DND-41 (cell line): Measurements from ENCODE around the gene EMB.
"Not testable (repeated sequence)": the region's sequence is repeated elsewhere in the genome, so short reads cannot be mapped to it uniquely, and the experiment has no call there.

Source experiments
- ATAC-seq: fragments of 200-7000 bp; cut with Tn5 transposase; 3 replicates; pipeline ENCODE4 v1.9.1; 2021; ENCODE audit warnings: low read depth; ENCODE audit not compliant: insufficient read depth
- DNase-seq: peaks from one replicate; pipeline ENCODE4 v3.0.0-alpha.2; 2020
- H2AFZ ChIP-seq: 2 replicates; pipeline ENCODE4 v1.6.0; 2012; ENCODE audit warnings: low read depth, low read length
- H3K27ac ChIP-seq: 2 replicates; pipeline ENCODE4 v1.5.1; 2012; ENCODE audit warnings: low read length, inconsistent platforms
- H3K27me3 ChIP-seq: fragments of 200-600 bp; sonication (generic); 2 replicates; pipeline ENCODE4 v1.6.0; 2012; ENCODE audit warnings: low read length, mild to moderate bottlenecking, inconsistent platforms; ENCODE audit not compliant: insufficient read depth, poor library complexity
- H3K36me3 ChIP-seq: 2 replicates; pipeline ENCODE4 v1.5.1; 2012; ENCODE audit warnings: low read length, inconsistent platforms; ENCODE audit not compliant: insufficient read depth
- H3K4me1 ChIP-seq: 2 replicates; pipeline ENCODE4 v1.5.1; 2012; ENCODE audit warnings: mild to moderate bottlenecking, low read length; ENCODE audit not compliant: insufficient read depth
- H3K4me2 ChIP-seq: 2 replicates; pipeline ENCODE4 v1.6.0; 2012; ENCODE audit warnings: mild to moderate bottlenecking, moderate library complexity, low read length, inconsistent platforms; ENCODE audit not compliant: insufficient read depth
- H3K4me3 ChIP-seq, 2 experiments: fragments of 200-600 bp in 1 of 2; shearing (Covaris generic) in 1 of 2; 2 replicates each; pipeline ENCODE4 v1.5.1; 2012 to 2016; ENCODE audit warnings: inconsistent platforms in 2 of 2, low read length in 2 of 2, mild to moderate bottlenecking in 2 of 2, low read depth in 1 of 2, moderate library complexity in 1 of 2
- H3K79me2 ChIP-seq: 2 replicates; pipeline ENCODE4 v1.6.0; 2012; ENCODE audit warnings: low read length, inconsistent platforms; ENCODE audit not compliant: insufficient read depth
- H3K9ac ChIP-seq: 2 replicates; pipeline ENCODE4 v1.6.0; 2012; ENCODE audit warnings: low read depth, mild to moderate bottlenecking, inconsistent platforms, low read length, moderate library complexity
- H3K9me3 ChIP-seq: 2 replicates; pipeline ENCODE4 v1.5.1; 2012; ENCODE audit warnings: low read length, moderate library complexity, mild to moderate bottlenecking, inconsistent platforms; ENCODE audit not compliant: insufficient read depth, severe bottlenecking
- H4K20me1 ChIP-seq: 2 replicates; pipeline ENCODE4 v1.6.0; 2012; ENCODE audit warnings: low read length; ENCODE audit not compliant: insufficient read depth
- EZH2 ChIP-seq: IDR thresholded peaks from 3 replicates; pipeline ENCODE4 v1.6.1; 2012; ENCODE audit warnings: borderline replicate concordance, low read depth, mild to moderate bottlenecking, moderate library complexity, low read length, inconsistent platforms; ENCODE audit not compliant: severe bottlenecking
- TF ChIP-seq, protein P1 (sequence below): IDR thresholded peaks from 2 replicates; pipeline ENCODE4 v1.5.1; 2012; ENCODE audit warnings: borderline replicate concordance, low read length, moderate library complexity, mild to moderate bottlenecking; ENCODE audit not compliant: poor library complexity, severe bottlenecking; ENCODE audit errors: extremely low read depth

Gene EMB

DNA sequence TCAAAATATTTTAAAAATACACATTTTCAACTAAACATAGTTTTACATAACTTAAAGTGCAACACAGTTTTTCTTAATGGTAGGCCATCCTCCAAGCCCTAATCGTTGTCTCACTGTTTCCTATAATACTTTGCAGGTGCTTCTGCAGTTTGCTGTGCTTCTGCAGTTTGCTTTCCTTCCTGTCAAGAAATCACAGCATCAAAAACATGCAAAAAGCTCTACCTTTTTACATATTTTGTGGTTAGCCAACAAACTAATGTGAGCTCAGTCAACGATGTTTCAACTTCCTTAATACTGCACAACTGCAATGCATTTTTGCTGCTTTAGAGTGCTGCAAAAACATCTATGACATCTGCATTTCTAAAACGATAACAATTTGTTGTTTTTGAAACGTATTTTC lies 25.2 kb downstream of the EMB start:
- no peak overlapping the region for H3K4me3 ChIP-seq
- peaks cover 18% of the 10 kb centered on the region; the same call in 1 of the 2 replicates for H3K36me3 ChIP-seq
- TF ChIP-seq, protein P1, sequence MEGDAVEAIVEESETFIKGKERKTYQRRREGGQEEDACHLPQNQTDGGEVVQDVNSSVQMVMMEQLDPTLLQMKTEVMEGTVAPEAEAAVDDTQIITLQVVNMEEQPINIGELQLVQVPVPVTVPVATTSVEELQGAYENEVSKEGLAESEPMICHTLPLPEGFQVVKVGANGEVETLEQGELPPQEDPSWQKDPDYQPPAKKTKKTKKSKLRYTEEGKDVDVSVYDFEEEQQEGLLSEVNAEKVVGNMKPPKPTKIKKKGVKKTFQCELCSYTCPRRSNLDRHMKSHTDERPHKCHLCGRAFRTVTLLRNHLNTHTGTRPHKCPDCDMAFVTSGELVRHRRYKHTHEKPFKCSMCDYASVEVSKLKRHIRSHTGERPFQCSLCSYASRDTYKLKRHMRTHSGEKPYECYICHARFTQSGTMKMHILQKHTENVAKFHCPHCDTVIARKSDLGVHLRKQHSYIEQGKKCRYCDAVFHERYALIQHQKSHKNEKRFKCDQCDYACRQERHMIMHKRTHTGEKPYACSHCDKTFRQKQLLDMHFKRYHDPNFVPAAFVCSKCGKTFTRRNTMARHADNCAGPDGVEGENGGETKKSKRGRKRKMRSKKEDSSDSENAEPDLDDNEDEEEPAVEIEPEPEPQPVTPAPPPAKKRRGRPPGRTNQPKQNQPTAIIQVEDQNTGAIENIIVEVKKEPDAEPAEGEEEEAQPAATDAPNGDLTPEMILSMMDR: no peak
- TF ChIP-seq EZH2: no peak
- no peaks in the 10 kb centered on the region for H3K27me3 ChIP-seq
- peaks cover 41% of the 10 kb centered on the region for H3K4me1 ChIP-seq
- H3K4me2 ChIP-seq: peak overlapping the region; percentile 45; the same call in 1 of the 2 replicates
- H3K9ac ChIP-seq: peak overlapping the region; percentile 2; the same call in 1 of the 2 replicates
- DNase-seq: peak; percentile 57
- H3K27ac ChIP-seq: peak overlapping the region; percentile 68
- H2AFZ ChIP-seq: no peak overlapping the region
- H3K79me2 ChIP-seq: peaks cover 95% of the 10 kb centered on the region
- no peaks in the 10 kb centered on the region for H3K9me3 ChIP-seq
- peaks cover 9% of the 10 kb centered on the region; the same call in 1 of the 2 replicates for H4K20me1 ChIP-seq
- ATAC-seq: peak; percentile 94

- H3K27me3 ChIP-seq, H3K4me3 ChIP-seq, H3K9me3 ChIP-seq, ATAC-seq, H3K9ac ChIP-seq, H4K20me1 ChIP-seq, H3K4me2 ChIP-seq, H3K27ac ChIP-seq, H3K4me1 ChIP-seq, H2AFZ ChIP-seq, DNase-seq: not testable (repeated sequence)
- Histone ChIP-seq H3K36me3 (peaks cover 41% of the 10 kb centered on the region), H3K79me2 (peaks cover 73% of the 10 kb centered on the region)
These were observed 30.2 kb downstream of the EMB start for GRCh38 chr5:50410932-50411331.

- H3K9me3 ChIP-seq: no peaks in the 10 kb centered on the region
- H3K9ac ChIP-seq: no peak overlapping the region
- peaks cover 61% of the 10 kb centered on the region for H3K36me3 ChIP-seq
- DNase-seq (no peak), ATAC-seq (no peak)
- H3K79me2 ChIP-seq: peaks cover 49% of the 10 kb centered on the region
- no peak overlapping the region for H3K4me2 ChIP-seq
- H3K27ac ChIP-seq: no peak overlapping the region
- H3K4me1 ChIP-seq: no peaks in the 10 kb centered on the region
- no peaks in the 10 kb centered on the region for H3K27me3 ChIP-seq
- no peaks in the 10 kb centered on the region; the same call in 1 of the 2 replicates for H4K20me1 ChIP-seq
- no peak overlapping the region for H2AFZ ChIP-seq
- TF ChIP-seq EZH2: no peak
- TF ChIP-seq, protein P1: no peak
- H3K4me3 ChIP-seq: no peak overlapping the region
These were observed 34.2 kb downstream of the EMB start for GRCh38 chr5:50406877-50407276.

GRCh38 chr5:50401336-50401735 lies 39.8 kb downstream of the EMB start:
- H3K9ac ChIP-seq: no peak overlapping the region
- H3K36me3 ChIP-seq: peaks cover 66% of the 10 kb centered on the region
- DNase-seq: no peak
- no peak overlapping the region for H3K4me3 ChIP-seq
- H3K4me2 ChIP-seq: no peak overlapping the region
- H4K20me1 ChIP-seq: no peaks in the 10 kb centered on the region
- no peak overlapping the region for H2AFZ ChIP-seq
- TF ChIP-seq, protein P1: no peak
- no peak for TF ChIP-seq EZH2
- ATAC-seq: no peak
- H3K9me3 ChIP-seq: no peaks in the 10 kb centered on the region
- H3K27ac ChIP-seq: no peak overlapping the region
- peaks cover 20% of the 10 kb centered on the region for H3K79me2 ChIP-seq
- no peaks in the 10 kb centered on the region for H3K27me3 ChIP-seq
- H3K4me1 ChIP-seq: no peaks in the 10 kb centered on the region

GRCh38 chr5:50393925-50394609 lies 47.0 kb downstream of the EMB start:
- H3K79me2 ChIP-seq, H3K4me1 ChIP-seq, DNase-seq, H4K20me1 ChIP-seq, H3K27ac ChIP-seq, H3K9ac ChIP-seq, H3K4me3 ChIP-seq, H2AFZ ChIP-seq, H3K9me3 ChIP-seq, H3K27me3 ChIP-seq, ATAC-seq, H3K4me2 ChIP-seq: not testable (repeated sequence)
- peaks cover 42% of the 10 kb centered on the region; the same call in 1 of the 2 replicates for H3K36me3 ChIP-seq

GRCh38 chr5:50392289-50392688 lies 48.8 kb downstream of the EMB start:
- DNase-seq, H3K4me3 ChIP-seq, H3K9ac ChIP-seq, H3K79me2 ChIP-seq, H4K20me1 ChIP-seq, H3K27me3 ChIP-seq, H3K27ac ChIP-seq, H2AFZ ChIP-seq, ATAC-seq, H3K4me2 ChIP-seq, H3K9me3 ChIP-seq, H3K4me1 ChIP-seq: not testable (repeated sequence)
- H3K36me3 ChIP-seq: peaks cover 40% of the 10 kb centered on the region; the same call in 1 of the 2 replicates
